Upper lobe of left lung (tissue), 6 donors: ENCODE results near the gene OSBPL8. TPM values are rescaled to one million over a fixed set of nuclear protein-coding genes. Genes with fewer than 3 reads are reported as not detected.

Source experiments
- ATAC-seq, 2 donors: fragments of 200-7000 bp; cut with Tn5 transposase; one replicate each; pipeline ENCODE4 v1.9.1; 2022; ENCODE audit warnings: mild to moderate bottlenecking in 2 of 2, moderate library complexity in 2 of 2; ENCODE audit not compliant: low FRiP score in 2 of 2
- DNase-seq, 2 donors: peaks; one replicate each; pipeline ENCODE4 v3.0.0-alpha.2; 2019 to 2020
- H3K27ac ChIP-seq, 4 donors: fragments of 200-600 bp; sonication (generic); one replicate each; pipeline ENCODE4 v1.5.1; 2016 to 2019
- H3K27me3 ChIP-seq, 4 donors: fragments of 200-600 bp; sonication (generic); one replicate each; pipeline ENCODE4 v1.5.1; 2017 to 2019
- H3K36me3 ChIP-seq, 4 donors: fragments of 200-600 bp; sonication (generic); one replicate each; pipeline ENCODE4 v1.5.1; 2016 to 2019
- H3K4me1 ChIP-seq, 4 donors: fragments of 200-600 bp; sonication (generic); one replicate each; pipeline ENCODE4 v1.5.1; 2018 to 2019
- H3K4me3 ChIP-seq, 4 donors: fragments of 200-600 bp; sonication (generic); one replicate each; pipeline ENCODE4 v1.5.1; 2017 to 2019; ENCODE audit warnings: mild to moderate bottlenecking in 2 of 4, moderate library complexity in 1 of 4
- H3K9me3 ChIP-seq, 4 donors: fragments of 200-600 bp; sonication (generic); one replicate each; pipeline ENCODE4 v1.5.1; 2018 to 2019
- EP300 ChIP-seq, 4 donors: sonication (generic); formaldehyde crosslinking; IDR thresholded peaks; one replicate each; pipeline ENCODE4 v1.5.1; 2017; ENCODE audit warnings: antibody characterized with exemption in 4 of 4, control low read depth in 2 of 4
- POLR2A ChIP-seq, 4 donors: fragments of 450-650 bp; IDR thresholded peaks; one replicate each; pipeline ENCODE4 v1.5.1; 2016 to 2017; ENCODE audit warnings: antibody characterized with exemption in 4 of 4, mild to moderate bottlenecking in 2 of 4
- POLR2AphosphoS5 ChIP-seq, 2 donors: sonication (generic); formaldehyde crosslinking; IDR thresholded peaks; one replicate each; pipeline ENCODE4 v1.5.1; 2017; ENCODE audit warnings: antibody characterized with exemption in 2 of 2
- WGBS, 2 donors: methylation state at CpG; one replicate each; pipeline ENCODE4 v1.1.5; 2017 to 2018; 5-methylcytosine and 5-hydroxymethylcytosine counted together
- total RNA-seq, 6 donors: library from RNA; depleted of rRNA in 4 of 6; stranded (reverse); fragments of >200 nt in 4 of 6; gene quantifications; one replicate each; pipeline versions ENCODE4 v1.1.0 to v1.2.1, GENCODE V29; 2016 to 2021
- TF ChIP-seq, protein P1 (sequence below), 6 experiments: fragments of 450-650 bp in 4 of 6; fragments of 200-600 bp in 2 of 6; sonication (generic) in 2 of 6; IDR thresholded peaks; one replicate each; pipeline ENCODE4 v1.5.1; 2016 to 2019; ENCODE audit warnings: antibody characterized with exemption in 6 of 6
- donor health status: DM: no; HTN: no; CAD: no; lungs with moderate emphysema.
- donor health status: DM: no; HTN: yes; CAD: no; lungs with severe emphysema.

The OSBPL8 gene
- total RNA-seq, 6 donors from 2014 or later: 35.6 to 103 (median 73.3) TPM

- Histone ChIP-seq H3K4me3 (no peak overlapping the region), H3K4me1 (no peaks in the 10 kb centered on the region), H3K27ac (no peak overlapping the region), H3K36me3 (no peaks in the 10 kb centered on the region), H3K9me3 (no peaks in the 10 kb centered on the region), H3K27me3 (no peaks in the 10 kb centered on the region)
- ATAC-seq: no peak
- TF ChIP-seq POLR2A (IDR thresholded peaks at IDR 0.05) (no peak), EP300 (IDR thresholded peaks at IDR 0.05) (no peak), POLR2AphosphoS5 (IDR thresholded peaks at IDR 0.05) (no peak)
- TF ChIP-seq, protein P1, sequence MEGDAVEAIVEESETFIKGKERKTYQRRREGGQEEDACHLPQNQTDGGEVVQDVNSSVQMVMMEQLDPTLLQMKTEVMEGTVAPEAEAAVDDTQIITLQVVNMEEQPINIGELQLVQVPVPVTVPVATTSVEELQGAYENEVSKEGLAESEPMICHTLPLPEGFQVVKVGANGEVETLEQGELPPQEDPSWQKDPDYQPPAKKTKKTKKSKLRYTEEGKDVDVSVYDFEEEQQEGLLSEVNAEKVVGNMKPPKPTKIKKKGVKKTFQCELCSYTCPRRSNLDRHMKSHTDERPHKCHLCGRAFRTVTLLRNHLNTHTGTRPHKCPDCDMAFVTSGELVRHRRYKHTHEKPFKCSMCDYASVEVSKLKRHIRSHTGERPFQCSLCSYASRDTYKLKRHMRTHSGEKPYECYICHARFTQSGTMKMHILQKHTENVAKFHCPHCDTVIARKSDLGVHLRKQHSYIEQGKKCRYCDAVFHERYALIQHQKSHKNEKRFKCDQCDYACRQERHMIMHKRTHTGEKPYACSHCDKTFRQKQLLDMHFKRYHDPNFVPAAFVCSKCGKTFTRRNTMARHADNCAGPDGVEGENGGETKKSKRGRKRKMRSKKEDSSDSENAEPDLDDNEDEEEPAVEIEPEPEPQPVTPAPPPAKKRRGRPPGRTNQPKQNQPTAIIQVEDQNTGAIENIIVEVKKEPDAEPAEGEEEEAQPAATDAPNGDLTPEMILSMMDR (IDR thresholded peaks at IDR 0.05): no peak
- no peak for DNase-seq
Observed at GRCh38 chr12:76410371-76410770, 149.2 kb downstream of the OSBPL8 start.

GRCh38 chr12:76409074-76409473 is 150.5 kb downstream of the OSBPL8 start:
- no peak overlapping the region for H3K4me3 ChIP-seq
- H3K9me3 ChIP-seq: no peaks in the 10 kb centered on the region
- TF ChIP-seq POLR2A (IDR thresholded peaks at IDR 0.05) (no peak), EP300 (IDR thresholded peaks at IDR 0.05) (no peak), POLR2AphosphoS5 (IDR thresholded peaks at IDR 0.05) (no peak)
- TF ChIP-seq, protein P1 (IDR thresholded peaks at IDR 0.05): no peak
- no peaks in the 10 kb centered on the region for H3K27me3 ChIP-seq
- H3K27ac ChIP-seq: no peak overlapping the region
- WGBS, 2 donors: 72 to 89% methylated on average over 1 of the region's 1 CpG
- no peaks in the 10 kb centered on the region for H3K4me1 ChIP-seq
- no peak for DNase-seq
- no peak for ATAC-seq
- no peaks in the 10 kb centered on the region for H3K36me3 ChIP-seq

DNA sequence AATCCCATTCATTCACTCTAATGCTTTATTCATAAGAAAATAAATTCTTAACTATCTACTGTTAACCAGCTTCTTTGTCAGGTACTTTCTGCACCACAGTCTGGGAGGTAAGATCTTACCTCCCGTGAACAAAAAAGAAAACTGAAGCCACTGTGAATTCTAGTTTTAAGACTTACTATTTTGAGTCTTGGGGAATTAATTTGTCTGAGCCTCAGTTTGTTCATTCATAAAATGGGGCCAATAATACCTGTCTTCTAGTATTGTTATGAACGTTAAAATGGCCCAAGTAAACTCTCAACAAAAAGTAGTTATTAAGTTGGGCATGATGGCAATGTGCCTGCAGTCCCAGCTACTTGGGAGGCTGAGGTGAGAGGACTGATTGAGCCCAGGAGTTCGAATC is 151.9 kb downstream of the OSBPL8 start:
- H3K27me3 ChIP-seq: no peaks in the 10 kb centered on the region
- no peaks in the 10 kb centered on the region for H3K9me3 ChIP-seq

DNA sequence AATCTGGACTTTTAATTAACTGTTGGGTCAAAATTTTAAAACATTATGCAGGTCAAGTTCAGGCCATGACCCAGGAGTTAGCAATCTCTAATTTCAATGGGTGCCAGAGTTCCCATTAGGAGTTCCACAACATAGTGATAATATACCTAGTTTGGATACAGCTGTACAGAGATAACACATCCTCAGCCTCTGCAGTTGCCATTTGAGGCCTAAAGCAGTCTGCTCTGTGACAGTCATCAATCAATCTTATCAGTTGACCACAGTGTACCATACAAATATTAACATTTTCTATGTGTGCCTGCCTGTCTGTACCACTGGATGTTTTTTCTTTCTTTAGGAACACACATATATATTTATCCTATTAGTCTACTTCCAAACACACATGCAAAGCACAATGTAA is 157.3 kb downstream of the OSBPL8 start:
- no peaks in the 10 kb centered on the region for H3K27me3 ChIP-seq
- no peak overlapping the region for H3K27ac ChIP-seq
- H3K9me3 ChIP-seq: no peaks in the 10 kb centered on the region
- H3K4me3 ChIP-seq: no peak overlapping the region
- no peaks in the 10 kb centered on the region for H3K4me1 ChIP-seq
- DNase-seq (no peak), ATAC-seq (no peak)
- TF ChIP-seq, protein P1 (IDR thresholded peaks at IDR 0.05): no peak
- no peak for TF ChIP-seq EP300 (IDR thresholded peaks at IDR 0.05)
- H3K36me3 ChIP-seq: peaks cover 0 to 24% (median 0%) of the 10 kb centered on the region in 4 donors

More for the DNA sequence above, 151.9 kb downstream of the OSBPL8 start:
- WGBS, 2 donors: 97 to 98% methylated on average over 3 of the region's 3 CpGs
- ATAC-seq (no peak), DNase-seq (no peak)
- Histone ChIP-seq H3K4me3 (no peak overlapping the region), H3K27ac (no peak overlapping the region), H3K36me3 (no peaks in the 10 kb centered on the region), H3K4me1 (no peaks in the 10 kb centered on the region)
- TF ChIP-seq EP300 (IDR thresholded peaks at IDR 0.05) (no peak), POLR2AphosphoS5 (IDR thresholded peaks at IDR 0.05) (no peak), POLR2A (IDR thresholded peaks at IDR 0.05) (no peak)
- TF ChIP-seq, protein P1 (IDR thresholded peaks at IDR 0.05): no peak

DNA sequence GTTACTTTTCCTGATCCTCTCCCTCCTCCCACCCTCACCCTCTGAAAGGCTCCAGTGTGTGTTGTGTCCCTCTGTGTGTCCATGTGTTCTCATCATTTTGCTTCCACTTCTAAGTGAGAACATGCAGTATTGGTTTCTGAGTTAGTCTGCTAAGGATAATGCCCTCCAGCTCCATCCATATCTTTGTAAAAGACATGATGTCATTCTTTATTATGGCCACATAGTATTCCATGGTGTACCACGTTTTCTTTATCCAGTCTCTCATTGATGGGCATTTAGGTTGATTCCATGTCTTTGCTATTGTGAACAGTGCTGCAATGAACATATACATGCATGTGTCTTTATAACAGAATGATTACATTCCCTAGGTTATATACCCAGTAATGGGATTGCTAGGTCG is 159.4 kb downstream of the OSBPL8 start:
- H3K9me3 ChIP-seq: no peaks in the 10 kb centered on the region
- H3K27ac ChIP-seq: no peak overlapping the region
- no peaks in the 10 kb centered on the region for H3K27me3 ChIP-seq
- no peaks in the 10 kb centered on the region for H3K4me1 ChIP-seq
- H3K4me3 ChIP-seq: no peak overlapping the region
- no peak for DNase-seq
- WGBS, 2 donors: 99 to 100% methylated on average over 2 of the region's 2 CpGs
- ATAC-seq: no peak
- TF ChIP-seq POLR2A (IDR thresholded peaks at IDR 0.05) (no peak), POLR2AphosphoS5 (IDR thresholded peaks at IDR 0.05) (no peak), EP300 (IDR thresholded peaks at IDR 0.05) (no peak)
- TF ChIP-seq, protein P1 (IDR thresholded peaks at IDR 0.05): no peak
- peaks cover 0 to 24% (median 0%) of the 10 kb centered on the region in 4 donors for H3K36me3 ChIP-seq
